SU-DHL-6 (cell line): Measurements from ENCODE around the gene GRIK2.

ENCODE experiments used
- CTCF ChIP-seq: fragments of 200-600 bp; sonication (generic); IDR thresholded peaks from one replicate; pipeline ENCODE4 v1.5.1; 2017; ENCODE audit warnings: antibody characterized with exemption, mild to moderate bottlenecking, low read length, moderate library complexity; ENCODE audit not compliant: insufficient read depth, poor library complexity, severe bottlenecking
- EZH2phosphoT487 ChIP-seq: fragments of 200-600 bp; sonication (generic), shearing (Covaris generic); conservative IDR thresholded peaks from 2 replicates; pipeline ENCODE4 v1.6.1; 2018; ENCODE audit warnings: mild to moderate bottlenecking, antibody characterized with exemption, low read length, moderate library complexity, mixed read lengths

- TF ChIP-seq CTCF = no peak
- TF ChIP-seq EZH2phosphoT487 = no peak
Measured at GRCh38 chr6:101413773-101414172, 20.3 kb downstream of the GRIK2 start.
